Right atrium auricular region (tissue), 2 donors: ENCODE results near the gene RAMP3. TPM values are rescaled to one million over a fixed set of nuclear protein-coding genes. Genes with fewer than 3 reads are reported as not detected.
"Not testable (repeated sequence)": the region's sequence is repeated elsewhere in the genome, so short reads cannot be mapped to it uniquely, and the experiment has no call there.

Experiments
- DNase-seq: peaks from one replicate; pipeline ENCODE4 v3.0.0-alpha.2; 2019; ENCODE audit warnings: low spot score
- H3K27ac ChIP-seq, 2 donors: fragments of 200-600 bp; sonication (generic); 1 replicate in 1 of 2; 2 replicates in 1 of 2; pipeline ENCODE4 v1.5.1; 2016 to 2019
- H3K27me3 ChIP-seq, 2 donors: fragments of 200-600 bp; sonication (generic); one replicate each; pipeline versions ENCODE4 v1.5.1 to v1.6.0; 2017 to 2019
- H3K36me3 ChIP-seq: fragments of 200-600 bp; sonication (generic); one replicate; pipeline ENCODE4 v1.5.1; 2016
- H3K4me1 ChIP-seq, 2 donors: fragments of 200-600 bp; sonication (generic); one replicate each; pipeline versions ENCODE4 v1.5.1 to v1.6.0; 2017 to 2019
- H3K4me3 ChIP-seq, 2 donors: fragments of 200-600 bp; sonication (generic); 1 replicate in 1 of 2; 2 replicates in 1 of 2; pipeline ENCODE4 v1.5.1; 2017 to 2019; ENCODE audit warnings: mild to moderate bottlenecking in 1 of 2, moderate library complexity in 1 of 2
- H3K9me3 ChIP-seq, 2 donors: fragments of 200-600 bp; sonication (generic); one replicate each; pipeline ENCODE4 v1.5.1; 2019
- total RNA-seq, 2 donors: library from RNA; depleted of rRNA; stranded (reverse); fragments of >200 nt; gene quantifications; one replicate each; pipeline ENCODE4 v1.1.0, GENCODE V29; 2016
- TF ChIP-seq, protein P1 (sequence below), 2 donors: fragments of 200-600 bp; sonication (generic); IDR thresholded peaks; one replicate each; pipeline ENCODE4 v1.5.1; 2019; ENCODE audit warnings: antibody characterized with exemption in 2 of 2

The RAMP3 gene
- total RNA-seq, 2 donors from 2014 or later: 62.0 to 77.2 TPM

GRCh38 chr7:45163692-45164052, 6.1 kb downstream of the RAMP3 start:
- no peak overlapping the region for H3K4me3 ChIP-seq
- no peak overlapping the region for H3K27ac ChIP-seq
- H3K9me3 ChIP-seq: peaks cover 0 to 10% of the 10 kb centered on the region in 2 donors
- TF ChIP-seq, protein P1, sequence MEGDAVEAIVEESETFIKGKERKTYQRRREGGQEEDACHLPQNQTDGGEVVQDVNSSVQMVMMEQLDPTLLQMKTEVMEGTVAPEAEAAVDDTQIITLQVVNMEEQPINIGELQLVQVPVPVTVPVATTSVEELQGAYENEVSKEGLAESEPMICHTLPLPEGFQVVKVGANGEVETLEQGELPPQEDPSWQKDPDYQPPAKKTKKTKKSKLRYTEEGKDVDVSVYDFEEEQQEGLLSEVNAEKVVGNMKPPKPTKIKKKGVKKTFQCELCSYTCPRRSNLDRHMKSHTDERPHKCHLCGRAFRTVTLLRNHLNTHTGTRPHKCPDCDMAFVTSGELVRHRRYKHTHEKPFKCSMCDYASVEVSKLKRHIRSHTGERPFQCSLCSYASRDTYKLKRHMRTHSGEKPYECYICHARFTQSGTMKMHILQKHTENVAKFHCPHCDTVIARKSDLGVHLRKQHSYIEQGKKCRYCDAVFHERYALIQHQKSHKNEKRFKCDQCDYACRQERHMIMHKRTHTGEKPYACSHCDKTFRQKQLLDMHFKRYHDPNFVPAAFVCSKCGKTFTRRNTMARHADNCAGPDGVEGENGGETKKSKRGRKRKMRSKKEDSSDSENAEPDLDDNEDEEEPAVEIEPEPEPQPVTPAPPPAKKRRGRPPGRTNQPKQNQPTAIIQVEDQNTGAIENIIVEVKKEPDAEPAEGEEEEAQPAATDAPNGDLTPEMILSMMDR (IDR thresholded peaks at IDR 0.05): no peak
- no peaks in the 10 kb centered on the region for H3K4me1 ChIP-seq
- H3K36me3 ChIP-seq: no peaks in the 10 kb centered on the region
- H3K27me3 ChIP-seq: no peaks in the 10 kb centered on the region
- no peak for DNase-seq

DNA sequence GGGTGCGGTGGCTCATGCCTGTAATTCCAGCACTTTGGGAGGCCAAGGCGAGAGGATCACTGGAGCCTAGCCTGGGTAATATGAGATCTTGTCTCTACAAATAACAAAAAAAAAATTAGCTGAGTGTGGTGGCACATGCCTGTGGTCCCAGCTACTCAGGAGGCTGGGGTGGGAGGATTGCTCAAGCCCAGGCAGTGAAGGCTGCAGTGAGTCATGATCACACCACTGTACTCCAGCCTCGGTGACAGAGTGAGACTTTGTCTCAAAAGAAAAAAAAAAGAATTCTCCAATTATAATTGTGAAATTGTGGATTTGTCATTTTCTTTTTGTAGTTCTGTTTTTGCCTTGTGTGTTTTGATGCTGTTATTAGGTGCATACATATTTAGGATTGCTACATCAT, 6.7 kb downstream of the RAMP3 start:
- DNase-seq, H3K4me1 ChIP-seq, H3K27me3 ChIP-seq, H3K4me3 ChIP-seq, H3K27ac ChIP-seq, H3K36me3 ChIP-seq: not testable (repeated sequence)
- peaks cover 0 to 10% of the 10 kb centered on the region in 2 donors for H3K9me3 ChIP-seq

- Histone ChIP-seq H3K4me1 (no peaks in the 10 kb centered on the region), H3K4me3 (no peak overlapping the region), H3K27me3 (no peaks in the 10 kb centered on the region), H3K9me3 (peaks cover 0 to 10% of the 10 kb centered on the region in 2 donors), H3K27ac (no peak overlapping the region), H3K36me3 (no peaks in the 10 kb centered on the region)
- DNase-seq: no peak
- TF ChIP-seq, protein P1 (IDR thresholded peaks at IDR 0.05): no peak
These were observed 8.3 kb downstream of the RAMP3 start for GRCh38 chr7:45165857-45166256.

- H3K27me3 ChIP-seq: no peaks in the 10 kb centered on the region
- DNase-seq: no peak
- H3K9me3 ChIP-seq: no peaks in the 10 kb centered on the region
- no peaks in the 10 kb centered on the region for H3K36me3 ChIP-seq
- H3K27ac ChIP-seq: no peak overlapping the region
- TF ChIP-seq, protein P1 (IDR thresholded peaks at IDR 0.05): no peak
- H3K4me1 ChIP-seq: no peaks in the 10 kb centered on the region
- no peak overlapping the region for H3K4me3 ChIP-seq
These were observed 14.4 kb downstream of the RAMP3 start for GRCh38 chr7:45171946-45172345.

GRCh38 chr7:45173596-45174327, 16.2 kb downstream of the RAMP3 start:
- TF ChIP-seq, protein P1 (IDR thresholded peaks at IDR 0.05): no peak
- DNase-seq: no peak
- Histone ChIP-seq H3K27me3 (no peaks in the 10 kb centered on the region), H3K4me3 (no peak overlapping the region), H3K36me3 (no peaks in the 10 kb centered on the region), H3K9me3 (no peaks in the 10 kb centered on the region), H3K27ac (no peak overlapping the region), H3K4me1 (no peaks in the 10 kb centered on the region)

GRCh38 chr7:45174328-45174610, 16.7 kb downstream of the RAMP3 start:
- Histone ChIP-seq H3K36me3 (no peaks in the 10 kb centered on the region), H3K27me3 (no peaks in the 10 kb centered on the region), H3K27ac (no peak overlapping the region), H3K4me1 (no peaks in the 10 kb centered on the region), H3K4me3 (no peak overlapping the region), H3K9me3 (no peaks in the 10 kb centered on the region)
- TF ChIP-seq, protein P1 (IDR thresholded peaks at IDR 0.05): no peak
- DNase-seq: no peak
